WTC11 (cell line): ENCODE data around the gene CCDC107. TPM values are rescaled to one million over a fixed set of nuclear protein-coding genes. Genes with fewer than 3 reads are reported as not detected.

Experiments
- ATAC-seq: fragments of 200-7000 bp; cut with Tn5 transposase; 2 replicates; pipeline ENCODE4 v1.10.0; 2021; ENCODE audit warnings: mild to moderate bottlenecking, moderate library complexity
- CTCF ChIA-PET: fragments of 300-600 bp; sonication (Branson Sonifier 250); formaldehyde crosslinking; loops from one replicate; lab custom pipeline; 2021; ENCODE audit warnings: antibody characterized with exemption; lab: Charles Lee
- POLR2A ChIA-PET: fragments of 350-600 bp; sonication (Branson Sonifier 250); formaldehyde crosslinking; loops from one replicate; lab custom pipeline; 2021; ENCODE audit warnings: antibody characterized with exemption; lab: Charles Lee
- DNase-seq: peaks from one replicate; pipeline ENCODE4 v3.0.0; 2021; ENCODE audit warnings: low spot score
- H3K27ac Mint-ChIP-seq: 2 replicates; pipeline ENCODE4 v1.8.0; 2021; ENCODE audit warnings: mixed read lengths
- H3K27me3 Mint-ChIP-seq: 2 replicates; pipeline ENCODE4 v1.8.0; 2021; ENCODE audit warnings: low read depth, mild to moderate bottlenecking, moderate library complexity, mixed read lengths
- H3K36me3 Mint-ChIP-seq: 2 replicates; pipeline ENCODE4 v1.8.0; 2021; ENCODE audit warnings: mixed read lengths
- H3K4me1 Mint-ChIP-seq: 2 replicates; pipeline ENCODE4 v1.8.0; 2022; ENCODE audit warnings: mixed read lengths
- H3K4me3 Mint-ChIP-seq: 2 replicates; pipeline ENCODE4 v1.8.0; 2021; ENCODE audit warnings: mild to moderate bottlenecking, moderate library complexity, mixed read lengths
- H3K9me3 Mint-ChIP-seq: 2 replicates; pipeline ENCODE4 v1.8.0; 2021; ENCODE audit warnings: mixed read lengths
- CBFB ChIP-seq: sonication (generic); formaldehyde crosslinking; IDR thresholded peaks from 2 replicates; pipeline ENCODE4 v1.8.1; 2022; ENCODE audit warnings: mild to moderate bottlenecking, low read depth, missing genetic modification reagents
- CREM ChIP-seq: sonication (generic); formaldehyde crosslinking; IDR thresholded peaks from 2 replicates; pipeline ENCODE4 v1.8.1; 2022; ENCODE audit warnings: mild to moderate bottlenecking, missing genetic modification reagents, moderate library complexity
- EMX1 ChIP-seq: fragments of 250-450 bp; sonication (Bioruptor Pico); IDR thresholded peaks from 2 replicates; pipeline ENCODE4 v1.8.0; 2021; ENCODE audit warnings: mild to moderate bottlenecking
- GABPB1 ChIP-seq: sonication (generic); formaldehyde crosslinking; IDR thresholded peaks from 2 replicates; pipeline ENCODE4 v1.8.1; 2023; ENCODE audit warnings: mild to moderate bottlenecking, missing genetic modification reagents
- JAZF1 ChIP-seq: fragments of 250-450 bp; sonication (Bioruptor Pico); IDR thresholded peaks from 2 replicates; pipeline ENCODE4 v1.9.0; 2021; ENCODE audit warnings: moderate library complexity, mild to moderate bottlenecking, inconsistent platforms
- JUN ChIP-seq: sonication (generic); formaldehyde crosslinking; IDR thresholded peaks from 2 replicates; pipeline ENCODE4 v1.8.0; 2023; ENCODE audit warnings: mild to moderate bottlenecking, missing genetic modification reagents
- NFYB ChIP-seq: sonication (generic); formaldehyde crosslinking; conservative IDR thresholded peaks from 2 replicates; pipeline ENCODE4 v1.8.0; 2022; ENCODE audit warnings: low read depth, missing genetic modification reagents
- NR3C1 ChIP-seq: sonication (generic); formaldehyde crosslinking; conservative IDR thresholded peaks from 2 replicates; pipeline ENCODE4 v1.8.1; 2023; ENCODE audit warnings: low read depth, mild to moderate bottlenecking, missing genetic modification reagents
- TEAD4 ChIP-seq: sonication (generic); formaldehyde crosslinking; IDR thresholded peaks from 2 replicates; pipeline ENCODE4 v1.8.0; 2022; ENCODE audit warnings: mild to moderate bottlenecking, missing genetic modification reagents
- TP53 ChIP-seq: sonication (generic); formaldehyde crosslinking; IDR thresholded peaks from 2 replicates; pipeline ENCODE4 v1.8.1; 2023; ENCODE audit warnings: mild to moderate bottlenecking, missing genetic modification reagents
- ZBTB21 ChIP-seq: sonication (generic); formaldehyde crosslinking; IDR thresholded peaks from 2 replicates; pipeline ENCODE4 v1.8.1; 2023; ENCODE audit warnings: mild to moderate bottlenecking, missing genetic modification reagents, borderline replicate concordance
- ZNF219 ChIP-seq: sonication (generic); formaldehyde crosslinking; IDR thresholded peaks from 2 replicates; pipeline ENCODE4 v1.8.0; 2023; ENCODE audit warnings: missing genetic modification reagents, mild to moderate bottlenecking, borderline replicate concordance
- ZNF232 ChIP-seq: sonication (generic); formaldehyde crosslinking; IDR thresholded peaks from 2 replicates; pipeline ENCODE4 v1.8.0; 2022; ENCODE audit warnings: mild to moderate bottlenecking, missing genetic modification reagents
- ZNF263 ChIP-seq: sonication (generic); formaldehyde crosslinking; IDR thresholded peaks from 2 replicates; pipeline ENCODE4 v1.8.1; 2022; ENCODE audit warnings: low read depth, mild to moderate bottlenecking, moderate library complexity, missing genetic modification reagents
- ZNF317 ChIP-seq: sonication (generic); formaldehyde crosslinking; IDR thresholded peaks from 2 replicates; pipeline ENCODE4 v1.8.1; 2023; ENCODE audit warnings: low read depth, mild to moderate bottlenecking, moderate library complexity, missing genetic modification reagents, borderline replicate concordance
- total RNA-seq: library from RNA; stranded (reverse); gene quantifications from 3 replicates; pipeline ENCODE4 v1.2.3, GENCODE V29; 2021
- TF ChIP-seq, protein P1 (sequence below): fragments of 250-450 bp; sonication (Bioruptor Pico); IDR thresholded peaks from 2 replicates; pipeline ENCODE4 v1.9.0; 2021; ENCODE audit warnings: mild to moderate bottlenecking, borderline replicate concordance
- TF ChIP-seq, protein P2 (sequence below): sonication (generic); formaldehyde crosslinking; IDR thresholded peaks from 2 replicates; pipeline ENCODE4 v1.8.1; 2022; ENCODE audit warnings: low read depth, mild to moderate bottlenecking, moderate library complexity, missing genetic modification reagents, borderline replicate concordance
- TF ChIP-seq, protein P3 (sequence below): sonication (generic); formaldehyde crosslinking; IDR thresholded peaks from 2 replicates; pipeline ENCODE4 v1.8.0; 2022; ENCODE audit warnings: missing genetic modification reagents
- TF ChIP-seq, protein P4 (sequence below): sonication (generic); formaldehyde crosslinking; conservative IDR thresholded peaks from 2 replicates; pipeline ENCODE4 v1.8.1; 2022; ENCODE audit warnings: mild to moderate bottlenecking, missing genetic modification reagents
- TF ChIP-seq, protein P5 (sequence below): sonication (generic); formaldehyde crosslinking; IDR thresholded peaks from 2 replicates; pipeline ENCODE4 v1.8.0; 2022; ENCODE audit warnings: mild to moderate bottlenecking, missing genetic modification reagents

CCDC107 gene
- total RNA-seq, 1 experiment from 2014 or later: 10.8 TPM

DNA sequence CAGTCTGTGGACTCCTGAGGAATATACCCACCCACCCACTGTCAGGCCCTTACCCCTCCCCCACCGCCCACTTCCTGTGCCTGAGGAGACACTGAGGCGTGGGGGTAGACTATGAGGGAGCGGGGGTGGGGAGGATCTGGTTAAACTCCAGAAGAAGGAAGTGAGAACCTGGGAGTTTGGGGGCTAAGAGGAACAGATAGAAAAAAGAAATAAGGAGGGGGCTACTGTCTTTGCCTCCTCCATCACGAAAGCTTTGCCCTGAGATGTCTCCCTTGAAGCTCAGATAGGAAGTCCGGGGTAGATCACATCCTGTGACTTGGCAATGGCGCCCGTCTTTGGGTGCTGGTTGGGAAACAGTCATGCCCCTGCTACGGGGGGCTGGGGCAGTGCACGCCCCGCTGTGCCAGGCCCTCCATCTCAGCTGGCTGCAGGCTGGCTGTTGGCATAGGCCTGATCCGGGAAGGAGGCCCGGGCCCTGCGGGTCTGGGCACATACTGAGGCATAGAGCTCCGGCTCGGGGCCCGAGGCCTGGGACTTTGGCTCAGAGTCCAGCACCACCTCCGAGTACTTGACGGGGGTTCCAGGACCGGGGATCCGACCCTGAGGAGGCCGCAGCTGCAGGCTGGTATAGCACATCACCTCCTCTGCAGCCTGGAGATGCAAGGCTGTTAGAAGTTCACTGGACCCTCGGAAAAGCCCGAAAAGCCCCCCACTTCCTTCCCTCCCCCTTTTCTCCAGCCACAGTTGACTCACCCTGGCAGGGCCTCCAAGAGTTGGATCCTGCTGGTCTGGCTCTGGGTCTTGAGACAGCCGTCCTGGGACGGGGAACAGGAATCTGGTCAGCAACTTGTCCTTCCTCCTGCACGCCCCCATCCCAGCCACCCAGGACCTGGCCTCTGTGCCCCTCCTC, 8.4 kb upstream of the CCDC107 start:
- TF ChIP-seq, protein P1, sequence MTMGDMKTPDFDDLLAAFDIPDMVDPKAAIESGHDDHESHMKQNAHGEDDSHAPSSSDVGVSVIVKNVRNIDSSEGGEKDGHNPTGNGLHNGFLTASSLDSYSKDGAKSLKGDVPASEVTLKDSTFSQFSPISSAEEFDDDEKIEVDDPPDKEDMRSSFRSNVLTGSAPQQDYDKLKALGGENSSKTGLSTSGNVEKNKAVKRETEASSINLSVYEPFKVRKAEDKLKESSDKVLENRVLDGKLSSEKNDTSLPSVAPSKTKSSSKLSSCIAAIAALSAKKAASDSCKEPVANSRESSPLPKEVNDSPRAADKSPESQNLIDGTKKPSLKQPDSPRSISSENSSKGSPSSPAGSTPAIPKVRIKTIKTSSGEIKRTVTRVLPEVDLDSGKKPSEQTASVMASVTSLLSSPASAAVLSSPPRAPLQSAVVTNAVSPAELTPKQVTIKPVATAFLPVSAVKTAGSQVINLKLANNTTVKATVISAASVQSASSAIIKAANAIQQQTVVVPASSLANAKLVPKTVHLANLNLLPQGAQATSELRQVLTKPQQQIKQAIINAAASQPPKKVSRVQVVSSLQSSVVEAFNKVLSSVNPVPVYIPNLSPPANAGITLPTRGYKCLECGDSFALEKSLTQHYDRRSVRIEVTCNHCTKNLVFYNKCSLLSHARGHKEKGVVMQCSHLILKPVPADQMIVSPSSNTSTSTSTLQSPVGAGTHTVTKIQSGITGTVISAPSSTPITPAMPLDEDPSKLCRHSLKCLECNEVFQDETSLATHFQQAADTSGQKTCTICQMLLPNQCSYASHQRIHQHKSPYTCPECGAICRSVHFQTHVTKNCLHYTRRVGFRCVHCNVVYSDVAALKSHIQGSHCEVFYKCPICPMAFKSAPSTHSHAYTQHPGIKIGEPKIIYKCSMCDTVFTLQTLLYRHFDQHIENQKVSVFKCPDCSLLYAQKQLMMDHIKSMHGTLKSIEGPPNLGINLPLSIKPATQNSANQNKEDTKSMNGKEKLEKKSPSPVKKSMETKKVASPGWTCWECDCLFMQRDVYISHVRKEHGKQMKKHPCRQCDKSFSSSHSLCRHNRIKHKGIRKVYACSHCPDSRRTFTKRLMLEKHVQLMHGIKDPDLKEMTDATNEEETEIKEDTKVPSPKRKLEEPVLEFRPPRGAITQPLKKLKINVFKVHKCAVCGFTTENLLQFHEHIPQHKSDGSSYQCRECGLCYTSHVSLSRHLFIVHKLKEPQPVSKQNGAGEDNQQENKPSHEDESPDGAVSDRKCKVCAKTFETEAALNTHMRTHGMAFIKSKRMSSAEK: no peak
- TF ChIP-seq CREM: no peak
- TF ChIP-seq JAZF1 (CRISPR knock-in tag): no peak
- TF ChIP-seq ZNF263 (CRISPR knock-in tag): no peak
- no peak for TF ChIP-seq ZNF317 (CRISPR knock-in tag)
- no peak for TF ChIP-seq TP53 (CRISPR knock-in tag)
- TF ChIP-seq NR3C1: no peak
- TF ChIP-seq, protein P2, sequence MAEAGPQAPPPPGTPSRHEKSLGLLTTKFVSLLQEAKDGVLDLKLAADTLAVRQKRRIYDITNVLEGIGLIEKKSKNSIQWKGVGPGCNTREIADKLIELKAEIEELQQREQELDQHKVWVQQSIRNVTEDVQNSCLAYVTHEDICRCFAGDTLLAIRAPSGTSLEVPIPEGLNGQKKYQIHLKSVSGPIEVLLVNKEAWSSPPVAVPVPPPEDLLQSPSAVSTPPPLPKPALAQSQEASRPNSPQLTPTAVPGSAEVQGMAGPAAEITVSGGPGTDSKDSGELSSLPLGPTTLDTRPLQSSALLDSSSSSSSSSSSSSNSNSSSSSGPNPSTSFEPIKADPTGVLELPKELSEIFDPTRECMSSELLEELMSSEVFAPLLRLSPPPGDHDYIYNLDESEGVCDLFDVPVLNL (CRISPR knock-in tag): no peak
- TF ChIP-seq, protein P3, sequence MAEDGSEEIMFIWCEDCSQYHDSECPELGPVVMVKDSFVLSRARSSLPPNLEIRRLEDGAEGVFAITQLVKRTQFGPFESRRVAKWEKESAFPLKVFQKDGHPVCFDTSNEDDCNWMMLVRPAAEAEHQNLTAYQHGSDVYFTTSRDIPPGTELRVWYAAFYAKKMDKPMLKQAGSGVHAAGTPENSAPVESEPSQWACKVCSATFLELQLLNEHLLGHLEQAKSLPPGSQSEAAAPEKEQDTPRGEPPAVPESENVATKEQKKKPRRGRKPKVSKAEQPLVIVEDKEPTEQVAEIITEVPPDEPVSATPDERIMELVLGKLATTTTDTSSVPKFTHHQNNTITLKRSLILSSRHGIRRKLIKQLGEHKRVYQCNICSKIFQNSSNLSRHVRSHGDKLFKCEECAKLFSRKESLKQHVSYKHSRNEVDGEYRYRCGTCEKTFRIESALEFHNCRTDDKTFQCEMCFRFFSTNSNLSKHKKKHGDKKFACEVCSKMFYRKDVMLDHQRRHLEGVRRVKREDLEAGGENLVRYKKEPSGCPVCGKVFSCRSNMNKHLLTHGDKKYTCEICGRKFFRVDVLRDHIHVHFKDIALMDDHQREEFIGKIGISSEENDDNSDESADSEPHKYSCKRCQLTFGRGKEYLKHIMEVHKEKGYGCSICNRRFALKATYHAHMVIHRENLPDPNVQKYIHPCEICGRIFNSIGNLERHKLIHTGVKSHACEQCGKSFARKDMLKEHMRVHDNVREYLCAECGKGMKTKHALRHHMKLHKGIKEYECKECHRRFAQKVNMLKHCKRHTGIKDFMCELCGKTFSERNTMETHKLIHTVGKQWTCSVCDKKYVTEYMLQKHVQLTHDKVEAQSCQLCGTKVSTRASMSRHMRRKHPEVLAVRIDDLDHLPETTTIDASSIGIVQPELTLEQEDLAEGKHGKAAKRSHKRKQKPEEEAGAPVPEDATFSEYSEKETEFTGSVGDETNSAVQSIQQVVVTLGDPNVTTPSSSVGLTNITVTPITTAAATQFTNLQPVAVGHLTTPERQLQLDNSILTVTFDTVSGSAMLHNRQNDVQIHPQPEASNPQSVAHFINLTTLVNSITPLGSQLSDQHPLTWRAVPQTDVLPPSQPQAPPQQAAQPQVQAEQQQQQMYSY: no peak
- no peak for TF ChIP-seq TEAD4 (CRISPR knock-in tag)
- TF ChIP-seq JUN: no peak
- no peak for TF ChIP-seq ZNF232 (CRISPR knock-in tag)
- TF ChIP-seq, protein P4, sequence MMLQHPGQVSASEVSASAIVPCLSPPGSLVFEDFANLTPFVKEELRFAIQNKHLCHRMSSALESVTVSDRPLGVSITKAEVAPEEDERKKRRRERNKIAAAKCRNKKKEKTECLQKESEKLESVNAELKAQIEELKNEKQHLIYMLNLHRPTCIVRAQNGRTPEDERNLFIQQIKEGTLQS (CRISPR knock-in tag): no peak
- no peak for TF ChIP-seq GABPB1
- no peak for TF ChIP-seq EMX1 (CRISPR knock-in tag)
- TF ChIP-seq ZNF219 (CRISPR knock-in tag): no peak
- TF ChIP-seq, protein P5, sequence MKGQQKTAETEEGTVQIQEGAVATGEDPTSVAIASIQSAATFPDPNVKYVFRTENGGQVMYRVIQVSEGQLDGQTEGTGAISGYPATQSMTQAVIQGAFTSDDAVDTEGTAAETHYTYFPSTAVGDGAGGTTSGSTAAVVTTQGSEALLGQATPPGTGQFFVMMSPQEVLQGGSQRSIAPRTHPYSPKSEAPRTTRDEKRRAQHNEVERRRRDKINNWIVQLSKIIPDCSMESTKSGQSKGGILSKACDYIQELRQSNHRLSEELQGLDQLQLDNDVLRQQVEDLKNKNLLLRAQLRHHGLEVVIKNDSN (CRISPR knock-in tag): no peak
- no peak for TF ChIP-seq ZBTB21
- TF ChIP-seq NFYB (CRISPR knock-in tag): no peak
- no peak for TF ChIP-seq CBFB (CRISPR knock-in tag)
- Mint-ChIP-seq H3K27ac (no peak overlapping the region), H3K4me1 (peaks cover 46% of the 10 kb centered on the region), H3K9me3 (no peaks in the 10 kb centered on the region), H3K4me3 (no peak overlapping the region), H3K27me3 (peaks cover 13% of the 10 kb centered on the region), H3K36me3 (no peaks in the 10 kb centered on the region)
- DNase-seq (no peak), ATAC-seq (no peak)
- POLR2A ChIA-PET: no interaction called here
- CTCF ChIA-PET: interaction anchor here (0.6 to 4.4 kb wide), 13 partner anchors 9 to 186 kb away, joined by 3 to 46 read pairs (median 5); partner anchors contain the start of genes CCDC107 and RMRP
